Measurements from ENCODE around the gene STYXL1. TPM values are rescaled to one million over a fixed set of nuclear protein-coding genes. Genes with fewer than 3 reads are reported as not detected.

STYXL1 gene
- total RNA-seq, 1 experiment from 2014 or later: 30.5 TPM

DNA sequence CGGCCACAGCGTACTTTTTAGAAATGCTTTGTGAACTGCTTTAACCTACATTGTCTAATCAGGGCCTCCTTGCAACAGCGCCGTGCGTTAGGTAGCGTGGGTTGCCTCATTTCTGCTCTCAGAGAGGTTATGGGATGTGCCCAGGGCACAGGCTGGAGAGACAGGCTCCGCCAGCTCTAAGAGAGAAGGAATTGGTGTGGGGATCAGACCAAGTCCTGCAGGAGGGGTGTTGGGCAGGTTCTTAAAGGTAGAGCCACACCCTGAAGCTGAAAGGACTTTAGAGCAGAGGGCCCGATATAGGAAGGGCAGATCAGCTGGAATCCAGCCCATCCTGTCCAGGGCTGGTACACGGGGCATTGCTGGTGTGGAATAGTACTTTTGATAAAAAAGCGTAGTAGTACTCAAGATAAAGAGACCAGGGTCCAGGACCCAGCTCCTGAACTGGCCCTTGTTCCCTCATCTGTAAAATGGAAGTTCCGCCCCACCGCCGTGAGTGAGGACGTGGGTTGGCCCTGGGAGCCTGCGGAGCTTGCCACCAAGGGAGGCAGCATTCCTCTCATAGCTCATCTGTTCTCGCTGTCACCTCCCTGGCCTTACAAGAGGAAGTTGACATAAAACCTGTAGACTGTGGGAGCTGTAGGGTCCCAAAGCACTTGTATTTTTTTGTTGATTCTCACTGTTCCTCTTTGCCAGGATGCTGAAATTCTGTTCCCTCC is 90.6 kb downstream of the STYXL1 start:
- DNase-seq: no peak
- no peak overlapping the region for H3K4me3 ChIP-seq (ENCODE audit: low read length)
- no peak overlapping the region for H3K9ac ChIP-seq (ENCODE audit: low read length)
- no peaks in the 10 kb centered on the region for H4K20me1 ChIP-seq (ENCODE audit: insufficient read depth, low read depth, low read length)
- H3K4me1 ChIP-seq (ENCODE audit: low read length): no peaks in the 10 kb centered on the region
- H3K9me3 ChIP-seq (ENCODE audit: low read length): no peaks in the 10 kb centered on the region
- no peaks in the 10 kb centered on the region for H3K79me2 ChIP-seq (ENCODE audit: low read length)
- no peaks in the 10 kb centered on the region for H3K27me3 ChIP-seq (ENCODE audit: low read length)
- no peak overlapping the region for H2AFZ ChIP-seq (ENCODE audit: low read length)
- no peak overlapping the region for H3K27ac ChIP-seq (ENCODE audit: low read length)
- no peak overlapping the region for H3K4me2 ChIP-seq (ENCODE audit: low read depth, low read length, poor library complexity, severe bottlenecking)
- H3K9me2 ChIP-seq (replicated peaks; ENCODE audit: insufficient read depth, low read length): no peaks in the 10 kb centered on the region
- H3K36me3 ChIP-seq (ENCODE audit: insufficient read depth, low read length): no peaks in the 10 kb centered on the region

DNA sequence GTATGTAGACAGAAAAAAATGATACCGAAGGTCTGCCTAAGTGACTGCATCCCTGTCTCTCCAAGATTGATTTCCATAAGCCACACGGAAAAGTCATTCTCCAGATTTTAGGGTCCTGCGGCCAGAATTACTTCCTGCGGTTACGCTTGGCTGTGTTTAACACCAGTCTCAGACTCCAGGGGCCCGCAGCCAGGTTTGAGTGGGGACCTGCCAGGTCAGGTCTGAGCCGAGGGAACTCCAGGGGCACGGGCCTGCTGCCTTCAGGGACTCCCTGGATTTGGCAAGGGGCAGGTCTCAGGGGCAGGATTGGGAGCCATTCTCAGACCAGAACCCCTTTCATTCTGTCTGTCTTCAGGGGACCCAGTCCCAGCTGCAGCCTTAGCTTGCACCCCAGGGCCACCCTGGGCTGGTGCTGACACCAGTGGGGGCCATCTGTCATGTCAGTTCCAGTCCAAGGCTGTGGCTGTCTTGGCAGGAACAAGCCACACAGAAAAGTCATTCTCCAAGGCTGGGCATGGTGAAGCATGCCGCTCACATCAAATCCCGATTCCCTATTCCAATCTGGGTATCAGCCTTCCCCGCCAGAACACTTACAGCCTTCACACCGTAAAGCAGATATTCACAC is 92.4 kb downstream of the STYXL1 start:
- H3K9ac ChIP-seq (ENCODE audit: low read length): no peak overlapping the region
- H2AFZ ChIP-seq (ENCODE audit: low read length): no peak overlapping the region
- no peaks in the 10 kb centered on the region for H4K20me1 ChIP-seq (ENCODE audit: insufficient read depth, low read depth, low read length)
- no peaks in the 10 kb centered on the region for H3K9me3 ChIP-seq (ENCODE audit: low read length)
- no peak for DNase-seq
- no peaks in the 10 kb centered on the region for H3K27me3 ChIP-seq (ENCODE audit: low read length)
- H3K9me2 ChIP-seq (replicated peaks; ENCODE audit: insufficient read depth, low read length): no peaks in the 10 kb centered on the region
- H3K4me3 ChIP-seq (ENCODE audit: low read length): no peak overlapping the region
- no peaks in the 10 kb centered on the region for H3K36me3 ChIP-seq (ENCODE audit: insufficient read depth, low read length)
- H3K4me2 ChIP-seq (ENCODE audit: low read depth, low read length, poor library complexity, severe bottlenecking): no peak overlapping the region
- H3K4me1 ChIP-seq (ENCODE audit: low read length): no peaks in the 10 kb centered on the region
- no peak overlapping the region for H3K27ac ChIP-seq (ENCODE audit: low read length)
- no peaks in the 10 kb centered on the region for H3K79me2 ChIP-seq (ENCODE audit: low read length)

DNA sequence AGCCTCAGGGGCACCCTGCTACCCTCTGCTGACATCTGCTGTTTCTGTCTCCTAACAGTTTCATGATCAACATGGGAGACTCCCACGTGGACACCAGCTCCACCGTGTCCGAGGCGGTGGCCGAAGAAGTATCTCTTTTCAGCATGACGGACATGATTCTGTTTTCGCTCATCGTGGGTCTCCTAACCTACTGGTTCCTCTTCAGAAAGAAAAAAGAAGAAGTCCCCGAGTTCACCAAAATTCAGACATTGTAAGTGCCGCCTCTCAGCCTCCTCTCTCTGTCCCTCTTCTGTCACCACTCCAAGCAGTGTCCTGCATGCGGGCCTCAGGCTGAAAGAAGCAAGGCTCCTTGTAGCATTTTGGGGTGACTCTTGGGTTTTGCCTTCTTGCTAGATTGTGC is 93.9 kb downstream of the STYXL1 start:
- Histone ChIP-seq H3K9ac (ENCODE audit: low read length) (no peak overlapping the region), H3K4me1 (ENCODE audit: low read length) (no peaks in the 10 kb centered on the region), H3K79me2 (ENCODE audit: low read length) (no peaks in the 10 kb centered on the region), H2AFZ (ENCODE audit: low read length) (no peak overlapping the region), H3K36me3 (ENCODE audit: insufficient read depth, low read length) (no peaks in the 10 kb centered on the region), H3K4me2 (ENCODE audit: low read depth, low read length, poor library complexity, severe bottlenecking) (no peak overlapping the region), H3K9me2 (replicated peaks; ENCODE audit: insufficient read depth, low read length) (no peaks in the 10 kb centered on the region), H4K20me1 (ENCODE audit: insufficient read depth, low read depth, low read length) (no peaks in the 10 kb centered on the region), H3K4me3 (ENCODE audit: low read length) (no peak overlapping the region), H3K27ac (ENCODE audit: low read length) (no peak overlapping the region), H3K9me3 (ENCODE audit: low read length) (no peaks in the 10 kb centered on the region), H3K27me3 (ENCODE audit: low read length) (no peaks in the 10 kb centered on the region)
- no peak for DNase-seq

- no peak overlapping the region for H3K9ac ChIP-seq (ENCODE audit: low read length)
- H2AFZ ChIP-seq (ENCODE audit: low read length): no peak overlapping the region
- no peaks in the 10 kb centered on the region for H3K79me2 ChIP-seq (ENCODE audit: low read length)
These were observed 94.4 kb downstream of the STYXL1 start for GRCh38 chr7:75953431-75953830.

DNA sequence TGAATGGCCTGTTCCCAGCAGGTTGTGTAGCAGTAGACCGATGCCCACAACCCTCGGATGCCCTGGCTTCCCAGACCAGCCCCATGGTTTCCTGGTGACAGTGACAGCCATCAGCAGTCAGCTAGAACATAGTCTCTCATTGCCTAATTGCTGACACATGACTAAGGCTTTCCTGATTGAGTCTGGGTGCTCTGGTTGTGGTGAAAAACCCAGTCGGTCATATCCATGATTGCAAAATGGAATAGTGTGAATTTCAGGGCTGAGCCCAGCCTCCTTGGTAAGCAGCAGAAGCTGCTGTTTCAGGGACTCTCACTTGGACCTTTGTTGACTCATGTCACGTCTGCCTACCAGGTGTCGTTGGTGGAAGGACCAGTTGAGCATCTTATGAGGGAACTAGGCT is 96.3 kb downstream of the STYXL1 start:
- no peak for DNase-seq
- Histone ChIP-seq H2AFZ (ENCODE audit: low read length) (no peak overlapping the region), H4K20me1 (ENCODE audit: insufficient read depth, low read depth, low read length) (no peaks in the 10 kb centered on the region), H3K4me1 (ENCODE audit: low read length) (no peaks in the 10 kb centered on the region), H3K79me2 (ENCODE audit: low read length) (no peaks in the 10 kb centered on the region), H3K9ac (ENCODE audit: low read length) (no peak overlapping the region), H3K9me3 (ENCODE audit: low read length) (no peaks in the 10 kb centered on the region), H3K4me2 (ENCODE audit: low read depth, low read length, poor library complexity, severe bottlenecking) (no peak overlapping the region), H3K36me3 (ENCODE audit: insufficient read depth, low read length) (no peaks in the 10 kb centered on the region), H3K9me2 (replicated peaks; ENCODE audit: insufficient read depth, low read length) (no peaks in the 10 kb centered on the region), H3K4me3 (ENCODE audit: low read length) (no peak overlapping the region), H3K27me3 (ENCODE audit: low read length) (no peaks in the 10 kb centered on the region), H3K27ac (ENCODE audit: low read length) (no peak overlapping the region)

More at GRCh38 chr7:75953431-75953830, 94.4 kb downstream of the STYXL1 start:
- no peaks in the 10 kb centered on the region for H3K9me2 ChIP-seq (replicated peaks; ENCODE audit: insufficient read depth, low read length)
- H3K27me3 ChIP-seq (ENCODE audit: low read length): no peaks in the 10 kb centered on the region
- no peak for DNase-seq
- H4K20me1 ChIP-seq (ENCODE audit: insufficient read depth, low read depth, low read length): no peaks in the 10 kb centered on the region
- H3K4me3 ChIP-seq (ENCODE audit: low read length): no peak overlapping the region
- no peaks in the 10 kb centered on the region for H3K9me3 ChIP-seq (ENCODE audit: low read length)
- H3K27ac ChIP-seq (ENCODE audit: low read length): no peak overlapping the region
- H3K4me2 ChIP-seq (ENCODE audit: low read depth, low read length, poor library complexity, severe bottlenecking): no peak overlapping the region
- H3K36me3 ChIP-seq (ENCODE audit: insufficient read depth, low read length): no peaks in the 10 kb centered on the region
- H3K4me1 ChIP-seq (ENCODE audit: low read length): no peaks in the 10 kb centered on the region

DNA sequence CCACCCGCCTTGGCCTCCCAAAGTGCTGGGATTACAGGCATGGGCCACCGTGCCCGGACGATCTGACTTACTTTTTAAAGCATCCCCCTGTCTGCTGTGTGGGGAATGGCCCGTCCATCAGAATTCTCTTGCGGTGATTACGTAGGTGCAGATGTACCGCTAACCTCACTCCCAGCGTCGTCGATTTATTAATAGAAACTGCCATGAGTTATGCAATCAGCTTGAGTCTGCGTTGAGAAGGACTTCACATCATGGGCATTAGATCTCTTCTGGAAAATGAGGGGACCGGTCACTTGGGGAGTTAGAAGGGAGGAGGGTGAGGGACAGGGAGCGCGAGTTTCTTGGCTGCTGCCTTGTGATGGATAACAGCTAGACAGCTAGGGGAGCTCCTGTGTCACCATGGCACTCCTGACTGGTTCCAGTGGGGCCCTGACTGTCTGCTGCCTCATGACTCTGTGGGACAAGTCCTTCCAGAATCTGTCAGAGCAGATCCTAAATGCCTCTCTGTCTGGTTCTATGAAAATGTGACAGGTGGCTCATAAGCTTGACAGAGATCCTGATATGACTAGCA is 97.6 kb downstream of the STYXL1 start:
- Histone ChIP-seq H3K79me2 (ENCODE audit: low read length) (no peaks in the 10 kb centered on the region), H2AFZ (ENCODE audit: low read length) (no peak overlapping the region), H3K27me3 (ENCODE audit: low read length) (no peaks in the 10 kb centered on the region), H3K4me3 (ENCODE audit: low read length) (no peak overlapping the region), H4K20me1 (ENCODE audit: insufficient read depth, low read depth, low read length) (no peaks in the 10 kb centered on the region), H3K4me2 (ENCODE audit: low read depth, low read length, poor library complexity, severe bottlenecking) (no peak overlapping the region), H3K9ac (ENCODE audit: low read length) (no peak overlapping the region), H3K9me3 (ENCODE audit: low read length) (no peaks in the 10 kb centered on the region), H3K36me3 (ENCODE audit: insufficient read depth, low read length) (no peaks in the 10 kb centered on the region), H3K9me2 (replicated peaks; ENCODE audit: insufficient read depth, low read length) (no peaks in the 10 kb centered on the region), H3K27ac (ENCODE audit: low read length) (no peak overlapping the region), H3K4me1 (ENCODE audit: low read length) (no peaks in the 10 kb centered on the region)
- no peak for DNase-seq

DNA sequence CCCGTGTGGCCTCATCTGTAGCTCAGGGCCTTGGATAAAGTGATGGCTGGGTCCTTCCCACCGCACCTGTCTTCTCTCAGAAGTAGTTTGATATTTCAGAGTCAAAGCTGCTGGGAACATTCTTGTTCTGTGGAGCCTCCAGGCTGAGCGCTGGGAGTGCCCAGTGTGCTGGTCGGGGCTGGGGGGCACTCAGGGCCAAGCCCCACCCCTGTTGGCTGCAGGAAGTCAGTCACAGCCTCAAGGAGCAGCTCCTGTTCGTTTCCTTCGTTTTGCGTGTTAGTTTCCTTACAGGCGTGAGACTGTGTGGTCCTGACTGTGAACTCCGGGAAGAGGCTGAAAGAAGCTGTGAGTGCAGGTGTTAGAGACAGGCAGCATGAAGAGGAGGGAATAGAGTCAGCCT is 99.6 kb downstream of the STYXL1 start:
- Histone ChIP-seq H3K4me3 (ENCODE audit: low read length) (no peak overlapping the region), H3K36me3 (ENCODE audit: insufficient read depth, low read length) (no peaks in the 10 kb centered on the region), H3K9me2 (replicated peaks; ENCODE audit: insufficient read depth, low read length) (no peaks in the 10 kb centered on the region), H3K79me2 (ENCODE audit: low read length) (0 out of 2 replicates have a peak, but pooled peaks cover 2% of the 10 kb centered on the region), H3K9me3 (ENCODE audit: low read length) (no peaks in the 10 kb centered on the region), H3K4me1 (ENCODE audit: low read length) (no peaks in the 10 kb centered on the region), H3K4me2 (ENCODE audit: low read depth, low read length, poor library complexity, severe bottlenecking) (no peak overlapping the region), H3K9ac (ENCODE audit: low read length) (no peak overlapping the region), H3K27ac (ENCODE audit: low read length) (no peak overlapping the region), H2AFZ (ENCODE audit: low read length) (no peak overlapping the region), H3K27me3 (ENCODE audit: low read length) (no peaks in the 10 kb centered on the region), H4K20me1 (ENCODE audit: insufficient read depth, low read depth, low read length) (no peaks in the 10 kb centered on the region)
- no peak for DNase-seq
